NT2/D1 (cell line): ENCODE measurements around the gene OR52K1.

ENCODE experiments used
- SUZ12 ChIP-seq: IDR thresholded peaks from 2 replicates; pipeline ENCODE4 v1.6.1; 2011; ENCODE audit not compliant: insufficient read length, insufficient read depth; ENCODE audit errors: extremely low read depth
- YY1 ChIP-seq: IDR thresholded peaks from 2 replicates; pipeline ENCODE4 v1.6.1; 2011; ENCODE audit not compliant: insufficient read length, insufficient read depth
- ZNF274 ChIP-seq: IDR thresholded peaks from 2 replicates; pipeline ENCODE4 v1.6.1; 2011; ENCODE audit warnings: mild to moderate bottlenecking, low read depth, low read length

DNA sequence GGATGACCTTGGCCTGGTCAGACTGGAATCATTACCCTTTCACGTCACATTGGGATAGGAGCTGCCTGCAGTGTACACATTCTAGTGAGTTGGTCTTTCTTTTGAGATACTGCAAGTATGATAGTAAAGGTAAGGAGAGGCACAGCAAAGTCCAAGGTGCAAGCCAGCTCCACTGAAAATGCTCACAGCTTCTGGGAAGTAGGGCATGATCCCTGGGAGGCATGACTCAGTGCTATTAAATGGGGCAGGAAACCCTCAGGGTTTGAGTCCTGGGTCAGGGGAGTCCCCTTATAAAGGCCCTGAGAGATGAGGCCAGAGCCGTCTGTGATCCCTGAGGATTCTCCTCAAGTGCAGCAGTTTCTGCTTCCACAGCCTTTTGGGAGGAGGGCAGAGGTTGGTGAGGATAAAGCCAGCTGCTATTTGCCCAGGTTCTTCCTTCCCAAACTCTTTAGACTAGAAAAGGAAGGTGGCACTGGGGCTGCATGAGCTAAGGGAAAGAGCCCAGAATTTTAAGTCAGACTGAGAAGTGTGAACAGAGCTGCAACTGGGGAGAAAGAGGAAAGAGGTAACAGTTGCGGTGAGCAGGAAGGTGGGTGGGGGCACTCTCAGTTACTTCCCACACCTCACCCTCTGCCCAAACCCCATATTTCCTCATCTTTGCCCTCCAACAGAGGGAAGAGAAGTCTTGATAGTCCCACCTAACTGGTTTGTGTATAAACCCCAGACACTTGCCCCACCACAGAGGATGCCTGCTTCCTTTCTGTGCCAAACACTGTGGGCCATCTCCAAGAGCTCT is 14.4 kb upstream of the OR52K1 start:
- TF ChIP-seq ZNF274, result no peak
- no peak for TF ChIP-seq YY1
- TF ChIP-seq SUZ12, result no peak
